IPS-11a (cell line): ENCODE results near the gene FBXL7.

Source experiments
- H3K4me3 ChIP-seq: one replicate; pipeline ENCODE4 v1.5.1; 2013; ENCODE audit warnings: low read depth, low read length, control low read depth

The FBXL7 gene

GRCh38 chr5:15695215-15695731 lies 195.3 kb downstream of the FBXL7 start:
- H3K4me3 ChIP-seq, result no peak overlapping the region

GRCh38 chr5:15700373-15700772 lies 200.4 kb downstream of the FBXL7 start:
- H3K4me3 ChIP-seq, result no peak overlapping the region

GRCh38 chr5:15702102-15702501 lies 202.1 kb downstream of the FBXL7 start:
- H3K4me3 ChIP-seq, result no peak overlapping the region

- no peak overlapping the region for H3K4me3 ChIP-seq
Observed at GRCh38 chr5:15703901-15704300, 203.9 kb downstream of the FBXL7 start.

GRCh38 chr5:15704397-15704947 lies 204.5 kb downstream of the FBXL7 start:
- no peak overlapping the region for H3K4me3 ChIP-seq

- H3K4me3 ChIP-seq, result no peak overlapping the region
Observed at GRCh38 chr5:15707631-15708030, 207.7 kb downstream of the FBXL7 start.

GRCh38 chr5:15711892-15712291 lies 211.9 kb downstream of the FBXL7 start:
- H3K4me3 ChIP-seq, result no peak overlapping the region

- no peak overlapping the region for H3K4me3 ChIP-seq
Observed at GRCh38 chr5:15715535-15715934, 215.6 kb downstream of the FBXL7 start.

GRCh38 chr5:15715967-15716366 lies 216.0 kb downstream of the FBXL7 start:
- H3K4me3 ChIP-seq, result no peak overlapping the region

- H3K4me3 ChIP-seq, result no peak overlapping the region
Observed at GRCh38 chr5:15717001-15717400, 217.0 kb downstream of the FBXL7 start.

GRCh38 chr5:15718421-15719179 lies 218.6 kb downstream of the FBXL7 start:
- H3K4me3 ChIP-seq, result no peak overlapping the region

- H3K4me3 ChIP-seq, result no peak overlapping the region
Observed at GRCh38 chr5:15719784-15720183, 219.8 kb downstream of the FBXL7 start.

GRCh38 chr5:15720515-15720914 lies 220.5 kb downstream of the FBXL7 start:
- no peak overlapping the region for H3K4me3 ChIP-seq

- H3K4me3 ChIP-seq, result no peak overlapping the region
Observed at GRCh38 chr5:15722305-15722704, 222.3 kb downstream of the FBXL7 start.

- H3K4me3 ChIP-seq, result no peak overlapping the region
Observed at GRCh38 chr5:15727375-15727774, 227.4 kb downstream of the FBXL7 start.

GRCh38 chr5:15728811-15729210 lies 228.8 kb downstream of the FBXL7 start:
- H3K4me3 ChIP-seq, result no peak overlapping the region

GRCh38 chr5:15731699-15732098 lies 231.7 kb downstream of the FBXL7 start:
- no peak overlapping the region for H3K4me3 ChIP-seq

- H3K4me3 ChIP-seq, result no peak overlapping the region
Observed at GRCh38 chr5:15734058-15734457, 234.1 kb downstream of the FBXL7 start.

GRCh38 chr5:15737036-15737821 lies 237.2 kb downstream of the FBXL7 start:
- no peak overlapping the region for H3K4me3 ChIP-seq

GRCh38 chr5:15737871-15738664 lies 238.1 kb downstream of the FBXL7 start:
- no peak overlapping the region for H3K4me3 ChIP-seq

- no peak overlapping the region for H3K4me3 ChIP-seq
Observed at GRCh38 chr5:15740383-15740782, 240.4 kb downstream of the FBXL7 start.
